Endodermal cell (in vitro differentiated cells): ENCODE data around the gene CNOT1. TPM values are rescaled to one million over a fixed set of nuclear protein-coding genes. Genes with fewer than 3 reads are reported as not detected.

ENCODE experiments used
- DNase-seq: peaks from one replicate; pipeline ENCODE4 v3.0.0-alpha.2; 2017
- H3K27ac ChIP-seq: 2 replicates; pipeline ENCODE4 v1.5.1; 2013; ENCODE audit warnings: mild to moderate bottlenecking, low read depth, low read length, moderate library complexity
- H3K27me3 ChIP-seq: 2 replicates; pipeline ENCODE4 v1.6.1; 2013; ENCODE audit warnings: mild to moderate bottlenecking, low read length, moderate library complexity; ENCODE audit not compliant: insufficient read depth, control insufficient read depth, poor library complexity, severe bottlenecking
- H3K36me3 ChIP-seq: 2 replicates; pipeline ENCODE4 v1.7.0; 2013; ENCODE audit warnings: mild to moderate bottlenecking, low read length, moderate library complexity; ENCODE audit not compliant: control insufficient read depth, insufficient read depth
- H3K4me1 ChIP-seq: one replicate; pipeline ENCODE4 v1.7.0; 2013; ENCODE audit warnings: low read length; ENCODE audit not compliant: control insufficient read depth, insufficient read depth
- H3K4me3 ChIP-seq: 2 replicates; pipeline ENCODE4 v1.5.1; 2013; ENCODE audit warnings: mild to moderate bottlenecking, low read length, moderate library complexity
- H3K9ac ChIP-seq: 2 replicates; pipeline ENCODE4 v1.6.1; 2013; ENCODE audit warnings: mild to moderate bottlenecking, low read length, moderate library complexity; ENCODE audit not compliant: poor library complexity, severe bottlenecking; ENCODE audit errors: extremely low read depth
- H3K9me3 ChIP-seq: 2 replicates; pipeline ENCODE4 v1.6.1; 2013; ENCODE audit warnings: mild to moderate bottlenecking, low read length, moderate library complexity; ENCODE audit not compliant: control insufficient read depth
- H3K27ac Mint-ChIP-seq: 2 replicates; pipeline ENCODE4 v1.8.0; 2020; ENCODE audit warnings: mixed read lengths
- H3K27me3 Mint-ChIP-seq: 2 replicates; pipeline ENCODE4 v1.8.0; 2021; ENCODE audit warnings: mild to moderate bottlenecking, mixed read lengths; ENCODE audit not compliant: insufficient read depth
- H3K36me3 Mint-ChIP-seq: 2 replicates; pipeline ENCODE4 v1.8.0; 2020; ENCODE audit warnings: low read depth, mixed read lengths
- H3K4me1 Mint-ChIP-seq: 2 replicates; pipeline ENCODE4 v1.8.0; 2020; ENCODE audit warnings: mixed read lengths
- H3K4me3 Mint-ChIP-seq: 2 replicates; pipeline ENCODE4 v1.8.0; 2020; ENCODE audit warnings: mild to moderate bottlenecking, moderate library complexity, mixed read lengths
- H3K9me3 Mint-ChIP-seq: 2 replicates; pipeline ENCODE4 v1.8.0; 2020; ENCODE audit warnings: mild to moderate bottlenecking, mixed read lengths
- CTCF ChIP-seq: fragments of 200-600 bp; sonication (generic); conservative IDR thresholded peaks from 2 replicates; pipeline ENCODE4 v1.5.0; 2021; ENCODE audit warnings: antibody characterized with exemption, mild to moderate bottlenecking
- WGBS, 2 experiments: methylation state at CpG; one replicate each; pipeline versions ENCODE4 v1.1.5 to v1.1.7; 2013; ENCODE audit warnings: missing lambda C conversion rate in 2 of 2, mixed read lengths in 1 of 2; ENCODE audit not compliant: insufficient coverage in 1 of 2, insufficient read length in 1 of 2; 5-methylcytosine and 5-hydroxymethylcytosine counted together
- total RNA-seq, 2 donors: library from RNA; stranded (reverse); fragmentation: NEBNext Ultra II Directional in 1 of 2; extraction: Animal tissue kit (Norgen Biotek cat#: 25700) in 1 of 2; gene quantifications; 2 replicates in 1 of 2; 3 replicates in 1 of 2; pipeline ENCODE4 v1.2.1, GENCODE V29; 2021

CNOT1 gene
- total RNA-seq, 2 donors from 2014 or later = 253 to 263 TPM

GRCh38 chr16:58636466-58636865, 6.8 kb upstream of the CNOT1 start:
- H3K9ac ChIP-seq = no peak overlapping the region
- TF ChIP-seq CTCF = no peak
- Mint-ChIP-seq H3K27ac (no peak overlapping the region), H3K4me3 (no peak overlapping the region), H3K27me3 (no peaks in the 10 kb centered on the region), H3K4me1 (peaks cover 16% of the 10 kb centered on the region), H3K36me3 (no peaks in the 10 kb centered on the region), H3K9me3 (no peaks in the 10 kb centered on the region)
- H3K4me3 ChIP-seq = no peak overlapping the region
- no peak overlapping the region for H3K27ac ChIP-seq
- WGBS, 2 experiments = 86 to 95% methylated on average over 4 of the region's 4 CpGs
- no peak for DNase-seq
- H3K4me1 ChIP-seq = no peaks in the 10 kb centered on the region
- H3K9me3 ChIP-seq = no peaks in the 10 kb centered on the region
- H3K27me3 ChIP-seq = no peaks in the 10 kb centered on the region
- H3K36me3 ChIP-seq = no peaks in the 10 kb centered on the region

GRCh38 chr16:58635502-58635901, 5.9 kb upstream of the CNOT1 start:
- Histone ChIP-seq H3K27ac (no peak overlapping the region), H3K9me3 (no peaks in the 10 kb centered on the region), H3K4me1 (no peaks in the 10 kb centered on the region), H3K36me3 (no peaks in the 10 kb centered on the region), H3K27me3 (no peaks in the 10 kb centered on the region), H3K4me3 (no peak overlapping the region), H3K9ac (no peak overlapping the region)
- no peaks in the 10 kb centered on the region for H3K36me3 Mint-ChIP-seq
- no peak overlapping the region for H3K4me3 Mint-ChIP-seq
- H3K4me1 Mint-ChIP-seq = peaks cover 19% of the 10 kb centered on the region
- no peaks in the 10 kb centered on the region for H3K9me3 Mint-ChIP-seq
- no peak overlapping the region for H3K27ac Mint-ChIP-seq
- H3K27me3 Mint-ChIP-seq = no peaks in the 10 kb centered on the region
- DNase-seq = no peak
- WGBS, 2 experiments = 81 to 94% methylated on average over 3 to 4 of the region's 4 CpGs
- no peak for TF ChIP-seq CTCF

GRCh38 chr16:58634265-58634802, 4.7 kb upstream of the CNOT1 start:
- H3K9ac ChIP-seq = no peak overlapping the region
- WGBS, 2 experiments = 66 to 100% methylated on average over 1 to 3 of the region's 3 CpGs
- no peaks in the 10 kb centered on the region for H3K27me3 ChIP-seq
- Mint-ChIP-seq H3K27ac (peak overlapping the region; percentile 49), H3K36me3 (no peaks in the 10 kb centered on the region), H3K9me3 (no peaks in the 10 kb centered on the region), H3K27me3 (no peaks in the 10 kb centered on the region), H3K4me1 (peaks cover 20% of the 10 kb centered on the region), H3K4me3 (no peak overlapping the region)
- H3K9me3 ChIP-seq = no peaks in the 10 kb centered on the region
- no peak overlapping the region for H3K27ac ChIP-seq
- no peak for TF ChIP-seq CTCF
- no peaks in the 10 kb centered on the region for H3K4me1 ChIP-seq
- no peaks in the 10 kb centered on the region for H3K36me3 ChIP-seq
- peak; percentile 73 for DNase-seq
- no peak overlapping the region for H3K4me3 ChIP-seq
